Spleen (tissue), 11 donors: ENCODE data around the gene SURF1. TPM values are rescaled to one million over a fixed set of nuclear protein-coding genes. Genes with fewer than 3 reads are reported as not detected.

Source experiments
- DNase-seq: peaks from one replicate; pipeline ENCODE4 v3.0.0-alpha.2; 2020
- H3K27ac ChIP-seq, 8 donors: fragments of 200-600 bp; sonication (generic) in 7 of 8; 1 replicate in 4 of 8; 2 replicates in 4 of 8; pipeline versions ENCODE4 v1.5.0 to v1.8.0; 2016 to 2021; ENCODE audit warnings: inconsistent platforms in 4 of 8, mild to moderate bottlenecking in 4 of 8, moderate library complexity in 1 of 8
- H3K27me3 ChIP-seq, 7 donors: fragments of 200-600 bp; sonication (generic) in 6 of 7; replicated peaks in 1 of 7; 1 replicate in 4 of 7; 2 replicates in 3 of 7; pipeline versions ENCODE4 v1.5.0 to v1.8.0; 2016 to 2021; ENCODE audit warnings: inconsistent platforms in 3 of 7, mild to moderate bottlenecking in 1 of 7
- H3K36me3 ChIP-seq, 6 donors: fragments of 200-600 bp; sonication (generic) in 5 of 6; 1 replicate in 4 of 6; 2 replicates in 2 of 6; pipeline versions ENCODE4 v1.5.0 to v1.8.0; 2016 to 2021; ENCODE audit warnings: inconsistent platforms in 2 of 6
- H3K4me1 ChIP-seq, 6 donors: fragments of 200-600 bp; sonication (generic) in 5 of 6; 1 replicate in 3 of 6; 2 replicates in 3 of 6; pipeline versions ENCODE4 v1.5.0 to v1.8.0; 2016 to 2021; ENCODE audit warnings: inconsistent platforms in 3 of 6
- H3K4me3 ChIP-seq, 8 donors: fragments of 200-600 bp; sonication (generic) in 7 of 8; 1 replicate in 4 of 8; 2 replicates in 4 of 8; pipeline versions ENCODE4 v1.5.0 to v1.8.0; 2016 to 2021; ENCODE audit warnings: inconsistent platforms in 4 of 8, mild to moderate bottlenecking in 4 of 8, moderate library complexity in 2 of 8
- H3K9me3 ChIP-seq, 8 donors: fragments of 200-600 bp; sonication (generic) in 7 of 8; 1 replicate in 4 of 8; 2 replicates in 4 of 8; pipeline versions ENCODE4 v1.5.0 to v1.8.0; 2016 to 2021; ENCODE audit warnings: inconsistent platforms in 4 of 8
- POLR2A ChIP-seq, 3 donors: fragments of 450-650 bp; IDR thresholded peaks; one replicate each; pipeline ENCODE4 v1.5.1; 2017; ENCODE audit warnings: antibody characterized with exemption in 3 of 3, mild to moderate bottlenecking in 1 of 3
- POLR2AphosphoS5 ChIP-seq, 3 donors: sonication (generic); formaldehyde crosslinking; IDR thresholded peaks; one replicate each; pipeline ENCODE4 v1.5.1; 2017; ENCODE audit warnings: antibody characterized with exemption in 3 of 3
- WGBS, 5 donors: extraction: QIAGEN DNeasy Blood & Tissue Kit in 3 of 5; methylation state at CpG; one replicate each; pipeline versions ENCODE4 v1.1.5 to v1.1.7; 2013 to 2018; 5-methylcytosine and 5-hydroxymethylcytosine counted together
- intact Hi-C: fragments of 100-400 bp; cut with DNase I; formaldehyde crosslinking; loops from one replicate; pipeline ENCODE4 v1.15.0; 2023; ENCODE audit warnings: low total_unique reads
- polyA plus RNA-seq, 3 donors: library from polyadenylated mRNA; stranded (reverse); fragments of 200-250 nt; gene quantifications; one replicate each; pipeline ENCODE4 v1.2.1, GENCODE V29; 2013
- total RNA-seq, 7 donors: library from RNA; depleted of rRNA in 3 of 7; stranded (reverse); fragments of >200 nt in 3 of 7; fragmentation: NEBNext Ultra II Directional in 4 of 7; extraction: Animal tissue kit (Norgen Biotek cat#: 25700) in 4 of 7; gene quantifications; one replicate each; pipeline versions ENCODE4 v1.1.0 to v1.2.1, GENCODE V29; 2016 to 2021
- TF ChIP-seq, protein P1 (sequence below), 11 experiments: fragments of 200-600 bp in 7 of 11; fragments of 450-650 bp in 4 of 11; sonication (generic) in 4 of 11; IDR thresholded peaks in 8 of 11; conservative IDR thresholded peaks in 3 of 11; 1 replicate in 7 of 11; 2 replicates in 4 of 11; pipeline versions ENCODE4 v1.4.0 to v1.8.0; 2016 to 2021; ENCODE audit warnings: antibody characterized with exemption in 11 of 11, inconsistent platforms in 4 of 11, mild to moderate bottlenecking in 1 of 11
- donor health status: healthy with polysubstance abuse.
- donor health status: DM: no; HTN: no; CAD: no; lungs with moderate emphysema.
- donor health status: DM: no; HTN: no; CAD: no.
- donor health status: Bipolar disorder and iron deficiency.
- donor health status: healthy.
- donor health status: DM: no; HTN: no; CAD: no.
- donor health status: DM: yes; HTN: yes; CAD: no.

Gene SURF1
- total and polyA plus RNA-seq, 10 donors, result 31.4 to 75.6 (median 36.2) TPM

DNA sequence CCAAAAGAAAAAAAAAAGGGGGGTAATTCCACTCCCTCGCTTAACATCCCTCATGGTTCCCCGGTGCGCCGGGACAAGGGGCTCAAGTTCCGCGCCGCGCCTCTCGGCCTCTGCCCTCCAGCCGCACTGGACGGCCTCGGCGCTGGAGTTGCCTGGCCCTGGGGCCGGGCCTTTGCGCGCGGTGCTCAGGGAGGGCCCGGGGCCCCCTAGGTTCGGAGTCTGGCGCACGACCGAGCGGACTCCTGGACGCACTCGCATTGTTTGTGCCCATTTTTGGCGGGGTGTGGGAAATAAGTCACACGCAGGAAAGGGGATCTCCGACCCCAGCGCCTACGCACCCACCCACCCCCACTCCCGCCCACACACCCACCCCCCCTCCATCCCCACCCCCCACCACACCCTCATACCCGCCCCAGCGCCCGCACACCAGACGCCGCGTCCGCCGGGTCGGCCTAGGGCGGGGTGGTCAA, 8.7 kb downstream of the SURF1 start:
- Histone ChIP-seq H3K4me3 (peak overlapping the region; percentile 66 to 100 (median 88)), H3K27me3 (no peaks in the 10 kb centered on the region), H3K4me1 (peaks cover 20 to 82% (median 43%) of the 10 kb centered on the region in 6 donors), H3K9me3 (no peaks in the 10 kb centered on the region), H3K27ac (peak overlapping the region; percentile 89 to 95 (median 94)), H3K36me3 (peaks cover 7 to 74% (median 68%) of the 10 kb centered on the region in 6 donors)
- intact Hi-C loops, result no loop called here
- no peak for TF ChIP-seq POLR2AphosphoS5 (IDR thresholded peaks at IDR 0.05)
- TF ChIP-seq, protein P1, sequence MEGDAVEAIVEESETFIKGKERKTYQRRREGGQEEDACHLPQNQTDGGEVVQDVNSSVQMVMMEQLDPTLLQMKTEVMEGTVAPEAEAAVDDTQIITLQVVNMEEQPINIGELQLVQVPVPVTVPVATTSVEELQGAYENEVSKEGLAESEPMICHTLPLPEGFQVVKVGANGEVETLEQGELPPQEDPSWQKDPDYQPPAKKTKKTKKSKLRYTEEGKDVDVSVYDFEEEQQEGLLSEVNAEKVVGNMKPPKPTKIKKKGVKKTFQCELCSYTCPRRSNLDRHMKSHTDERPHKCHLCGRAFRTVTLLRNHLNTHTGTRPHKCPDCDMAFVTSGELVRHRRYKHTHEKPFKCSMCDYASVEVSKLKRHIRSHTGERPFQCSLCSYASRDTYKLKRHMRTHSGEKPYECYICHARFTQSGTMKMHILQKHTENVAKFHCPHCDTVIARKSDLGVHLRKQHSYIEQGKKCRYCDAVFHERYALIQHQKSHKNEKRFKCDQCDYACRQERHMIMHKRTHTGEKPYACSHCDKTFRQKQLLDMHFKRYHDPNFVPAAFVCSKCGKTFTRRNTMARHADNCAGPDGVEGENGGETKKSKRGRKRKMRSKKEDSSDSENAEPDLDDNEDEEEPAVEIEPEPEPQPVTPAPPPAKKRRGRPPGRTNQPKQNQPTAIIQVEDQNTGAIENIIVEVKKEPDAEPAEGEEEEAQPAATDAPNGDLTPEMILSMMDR (IDR thresholded peaks at IDR 0.05 in 8 of 11, conservative IDR thresholded peaks at IDR 0.05 in 3 of 11), result no peak
- no peak for TF ChIP-seq POLR2A (IDR thresholded peaks at IDR 0.05)
- WGBS, 5 donors, result 0 to 1% (median 0%) methylated on average over 29 to 41 of the region's 41 CpGs
- DNase-seq, result peak; percentile 88

DNA sequence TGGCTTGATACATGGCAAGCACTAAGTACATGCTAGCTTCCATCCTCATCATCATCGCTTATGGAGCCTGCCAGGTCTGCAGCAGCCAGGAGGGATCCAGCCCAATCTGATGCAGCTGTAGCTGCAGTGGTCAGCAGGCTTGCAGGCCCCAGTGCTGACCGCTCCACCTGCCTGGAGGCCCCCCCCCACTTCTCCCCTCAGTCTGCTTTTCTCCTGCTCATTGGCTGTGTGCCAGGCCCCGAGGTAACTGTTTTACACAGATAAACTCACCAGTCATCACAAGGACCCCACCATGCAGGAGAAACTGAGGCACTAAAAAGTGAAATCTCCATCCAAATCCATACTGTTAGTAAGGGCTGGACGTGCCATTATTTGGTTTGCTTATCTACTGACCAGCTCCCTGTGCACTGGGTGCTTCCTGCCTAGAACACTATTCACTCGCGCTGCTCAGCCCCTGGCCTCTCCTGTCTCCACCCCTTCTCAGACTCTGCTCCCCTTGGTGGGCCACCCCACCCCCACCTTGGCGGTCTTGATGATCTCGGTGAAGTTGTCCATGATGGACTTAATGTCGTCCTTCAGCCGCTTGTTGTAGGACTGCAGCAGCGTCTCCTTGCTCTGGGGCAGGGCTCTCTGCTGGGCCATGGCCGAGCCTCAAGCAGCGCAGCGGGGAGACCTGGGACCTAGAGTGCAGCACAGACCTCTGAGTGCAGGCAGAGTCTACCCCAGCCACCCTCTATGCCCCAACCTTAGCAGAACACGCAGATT, 10.1 kb downstream of the SURF1 start:
- TF ChIP-seq POLR2A (IDR thresholded peaks at IDR 0.05) (no peak), POLR2AphosphoS5 (IDR thresholded peaks at IDR 0.05) (no peak)
- TF ChIP-seq, protein P1 (IDR thresholded peaks at IDR 0.05 in 8 of 11, conservative IDR thresholded peaks at IDR 0.05 in 3 of 11), result no peak
- Histone ChIP-seq H3K36me3 (peaks cover 6 to 74% (median 68%) of the 10 kb centered on the region in 6 donors), H3K27ac (peak overlapping the region in 5 of 8 donors; percentile 89 to 94 (median 94)), H3K9me3 (no peaks in the 10 kb centered on the region), H3K27me3 (no peaks in the 10 kb centered on the region), H3K4me1 (peaks cover 24 to 82% (median 56%) of the 10 kb centered on the region in 6 donors), H3K4me3 (peak overlapping the region in 6 of 8 donors; percentile 66 to 100 (median 88))
- DNase-seq, result no peak
- WGBS, 5 donors, result 79 to 83% (median 81%) methylated on average over 15 of the region's 15 CpGs
- intact Hi-C loops, result no loop called here

DNA sequence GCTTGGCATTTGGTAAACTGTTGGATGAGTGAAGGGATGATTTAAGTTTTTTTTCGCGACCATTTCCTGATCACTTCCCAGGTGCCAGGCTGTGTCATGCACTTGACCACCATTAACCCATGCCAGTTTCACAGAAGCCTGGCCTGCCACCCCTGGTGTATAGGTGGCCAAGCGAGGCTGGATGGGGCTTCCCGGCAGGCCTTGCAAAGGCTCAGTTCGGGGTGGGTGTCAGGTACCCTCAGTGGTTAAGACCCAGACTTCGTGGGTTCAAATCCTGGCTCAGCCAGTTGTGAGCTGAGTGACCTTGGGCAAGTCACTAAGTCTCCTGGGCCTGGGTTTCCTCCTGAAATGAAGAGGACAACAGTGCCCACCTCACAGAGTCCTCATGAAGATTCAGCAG, 10.7 kb downstream of the SURF1 start:
- DNase-seq, result no peak
- no peaks in the 10 kb centered on the region for H3K9me3 ChIP-seq
- TF ChIP-seq, protein P1 (IDR thresholded peaks at IDR 0.05 in 8 of 11, conservative IDR thresholded peaks at IDR 0.05 in 3 of 11), result no peak
- TF ChIP-seq POLR2A (IDR thresholded peaks at IDR 0.05) (no peak), POLR2AphosphoS5 (IDR thresholded peaks at IDR 0.05) (no peak)
- H3K27me3 ChIP-seq, result no peaks in the 10 kb centered on the region
- H3K36me3 ChIP-seq, result peaks cover 6 to 74% (median 64%) of the 10 kb centered on the region in 6 donors
- WGBS, 5 donors, result 87 to 98% (median 93%) methylated on average over 6 of the region's 6 CpGs
- H3K27ac ChIP-seq, result no peak overlapping the region
- H3K4me3 ChIP-seq, result no peak overlapping the region
- intact Hi-C loops, result no loop called here
- H3K4me1 ChIP-seq, result peaks cover 28 to 82% (median 61%) of the 10 kb centered on the region in 6 donors

DNA sequence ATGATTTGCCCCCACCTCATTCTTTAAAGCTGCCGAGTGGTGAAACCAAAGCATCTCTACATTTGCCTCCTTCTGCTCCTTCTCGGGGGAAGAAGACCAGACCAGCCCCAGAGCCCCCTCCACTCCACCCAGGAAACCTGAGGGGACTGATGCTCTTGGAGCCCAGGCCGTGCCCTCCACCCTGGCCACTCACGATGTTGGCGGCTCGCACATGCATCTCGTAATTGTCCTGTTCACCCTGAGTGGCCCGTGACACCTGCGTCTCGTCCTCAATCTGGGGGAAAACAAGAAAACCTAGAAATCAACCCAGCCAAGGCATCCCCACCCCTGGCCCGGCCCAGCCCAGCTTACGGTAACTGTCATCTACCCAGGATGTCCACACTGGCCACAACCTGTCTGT, 11.3 kb downstream of the SURF1 start:
- Histone ChIP-seq H3K27ac (no peak overlapping the region), H3K36me3 (peaks cover 2 to 74% (median 59%) of the 10 kb centered on the region in 6 donors), H3K4me3 (no peak overlapping the region), H3K27me3 (no peaks in the 10 kb centered on the region), H3K9me3 (no peaks in the 10 kb centered on the region), H3K4me1 (peaks cover 34 to 82% (median 63%) of the 10 kb centered on the region in 6 donors)
- TF ChIP-seq POLR2A (IDR thresholded peaks at IDR 0.05) (no peak), POLR2AphosphoS5 (IDR thresholded peaks at IDR 0.05) (no peak)
- TF ChIP-seq, protein P1 (IDR thresholded peaks at IDR 0.05 in 8 of 11, conservative IDR thresholded peaks at IDR 0.05 in 3 of 11), result no peak
- intact Hi-C loops, result no loop called here
- 96 to 99% (median 96%) methylated on average over 12 of the region's 12 CpGs for WGBS, 5 donors
- DNase-seq, result no peak
